Measurements from ENCODE around the gene TOMM40L.

The TOMM40L gene

DNA sequence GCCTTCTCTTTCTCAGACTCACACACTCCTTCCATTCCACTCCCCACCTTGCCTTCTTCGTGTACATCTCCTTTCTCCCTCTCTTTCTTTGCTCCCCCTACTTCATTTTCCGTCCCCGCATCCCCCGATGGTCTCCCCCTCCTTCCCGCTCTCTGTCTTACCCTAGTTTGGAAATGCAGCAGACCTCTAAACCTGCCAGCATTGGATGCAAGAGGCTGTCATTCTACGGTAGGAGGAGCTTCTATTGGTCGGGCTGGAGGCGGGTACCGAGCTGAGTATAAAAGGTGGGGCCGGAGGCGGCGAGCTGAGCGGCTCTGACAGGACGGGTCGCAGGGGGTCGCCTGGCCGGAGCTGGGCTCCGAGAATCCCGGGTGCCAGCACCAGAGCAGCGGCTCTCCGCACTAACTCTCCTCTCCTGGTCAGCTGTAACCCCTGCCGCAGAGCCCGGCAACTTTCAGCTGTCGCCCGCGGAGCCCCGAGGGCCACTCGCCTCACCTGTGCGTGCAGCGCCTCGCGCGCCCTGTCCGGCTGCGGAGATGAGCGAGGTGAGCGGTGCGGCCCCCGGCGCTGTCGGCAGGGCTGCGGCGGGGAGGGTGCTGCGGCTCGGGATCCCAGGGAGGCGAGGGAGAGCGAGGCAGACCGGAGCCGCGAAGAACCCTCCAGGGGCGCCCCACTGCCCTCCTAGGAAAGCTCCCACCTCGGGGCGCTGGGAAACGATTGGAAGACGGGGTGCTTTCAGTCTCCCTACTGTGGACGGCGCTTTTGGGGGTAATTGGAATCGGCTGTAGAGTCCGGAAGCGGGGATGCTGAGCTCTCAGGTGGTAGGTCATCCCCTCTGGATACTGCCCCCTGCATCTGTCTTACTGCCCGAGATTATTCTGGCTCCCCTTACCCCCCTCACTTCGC is 32.8 kb downstream of the TOMM40L start, which contains the start of gene PCP4L1:
PCP4L1 (plus strand) TSS at position 307 of the 906 bp plus-strand sequence; CDS start at position 537, 230 bp downstream.
- no peak for DNase-seq

DNA sequence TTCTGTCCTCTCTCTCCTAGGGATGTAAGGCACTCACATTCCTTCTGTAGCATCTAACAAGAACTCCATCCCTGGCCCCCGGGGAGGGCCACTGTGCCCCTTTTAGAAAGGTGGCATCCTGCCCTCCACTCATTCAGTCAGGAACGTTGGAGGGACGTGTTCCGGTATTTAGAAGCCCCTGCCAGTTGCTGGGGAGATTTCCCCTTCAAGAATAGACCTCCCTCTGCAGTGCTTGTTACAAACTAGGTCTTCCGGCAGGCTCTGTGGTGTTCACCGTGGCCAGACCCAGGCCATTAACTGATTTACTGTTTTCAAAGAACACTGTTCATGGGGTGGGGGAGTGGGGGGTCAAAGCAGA is 33.5 kb downstream of the TOMM40L start:
- DNase-seq, result no peak

DNA sequence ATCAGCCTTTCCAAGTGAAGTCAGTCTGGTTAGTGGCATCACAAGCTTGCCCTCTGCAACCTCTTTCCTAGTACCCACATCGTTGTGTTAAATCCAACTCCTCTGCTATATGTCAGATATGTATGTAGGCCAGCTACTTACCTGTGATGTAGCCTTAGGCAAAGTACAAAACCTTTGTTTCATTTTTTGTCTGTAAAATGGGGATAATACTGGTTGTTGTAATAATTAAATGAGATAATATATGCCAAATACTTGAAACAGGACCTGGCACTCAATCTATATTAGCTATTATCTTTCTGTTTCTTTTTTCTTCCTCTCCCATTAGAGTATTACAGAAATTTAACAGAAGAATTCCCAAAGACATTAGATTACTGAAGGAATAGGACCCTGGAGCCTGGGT is 33.9 kb downstream of the TOMM40L start:
- DNase-seq, result no peak

DNA sequence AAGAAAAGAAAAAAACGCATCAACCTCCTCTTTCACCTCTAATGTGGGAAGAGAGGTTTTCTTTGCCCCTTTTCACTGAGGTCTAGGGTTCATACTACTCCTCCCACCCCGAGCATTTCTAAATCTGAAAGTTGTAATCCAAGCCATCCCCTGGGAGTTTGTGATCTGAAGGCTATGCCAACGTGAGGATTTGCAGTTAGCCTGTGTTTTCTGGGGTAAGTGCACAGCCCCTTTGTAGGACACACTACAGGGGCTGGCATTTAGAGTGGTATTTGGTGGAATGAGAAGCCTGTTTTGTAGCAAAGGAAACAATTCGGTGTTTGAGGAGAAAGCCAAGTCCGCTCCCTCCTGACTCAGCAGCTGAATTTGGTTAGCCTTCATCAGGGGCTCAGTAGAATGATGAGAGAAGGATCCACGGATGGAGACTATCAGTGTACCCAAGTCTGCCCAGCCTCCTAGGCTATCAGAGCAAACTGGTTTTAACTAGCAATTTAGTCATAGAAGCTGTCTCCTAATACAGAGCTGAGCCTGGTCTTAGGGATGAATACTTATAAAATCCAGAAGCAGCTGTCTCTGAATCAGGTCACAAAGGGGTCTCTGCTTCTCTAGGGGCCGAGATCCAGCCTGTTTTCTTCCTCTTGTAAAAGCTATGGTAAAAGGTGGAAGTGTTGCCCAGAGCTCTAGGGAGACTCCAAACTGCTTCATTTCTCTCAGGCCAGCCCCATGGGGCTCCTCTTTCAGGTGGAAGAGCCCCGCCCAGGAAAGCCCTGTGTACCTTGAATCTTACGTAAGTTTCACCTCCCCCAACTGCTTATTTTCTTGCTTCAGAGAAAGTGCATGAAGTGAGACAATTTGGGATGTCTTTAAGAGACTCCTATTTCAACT is 34.8 kb downstream of the TOMM40L start:
- DNase-seq, result no peak

DNA sequence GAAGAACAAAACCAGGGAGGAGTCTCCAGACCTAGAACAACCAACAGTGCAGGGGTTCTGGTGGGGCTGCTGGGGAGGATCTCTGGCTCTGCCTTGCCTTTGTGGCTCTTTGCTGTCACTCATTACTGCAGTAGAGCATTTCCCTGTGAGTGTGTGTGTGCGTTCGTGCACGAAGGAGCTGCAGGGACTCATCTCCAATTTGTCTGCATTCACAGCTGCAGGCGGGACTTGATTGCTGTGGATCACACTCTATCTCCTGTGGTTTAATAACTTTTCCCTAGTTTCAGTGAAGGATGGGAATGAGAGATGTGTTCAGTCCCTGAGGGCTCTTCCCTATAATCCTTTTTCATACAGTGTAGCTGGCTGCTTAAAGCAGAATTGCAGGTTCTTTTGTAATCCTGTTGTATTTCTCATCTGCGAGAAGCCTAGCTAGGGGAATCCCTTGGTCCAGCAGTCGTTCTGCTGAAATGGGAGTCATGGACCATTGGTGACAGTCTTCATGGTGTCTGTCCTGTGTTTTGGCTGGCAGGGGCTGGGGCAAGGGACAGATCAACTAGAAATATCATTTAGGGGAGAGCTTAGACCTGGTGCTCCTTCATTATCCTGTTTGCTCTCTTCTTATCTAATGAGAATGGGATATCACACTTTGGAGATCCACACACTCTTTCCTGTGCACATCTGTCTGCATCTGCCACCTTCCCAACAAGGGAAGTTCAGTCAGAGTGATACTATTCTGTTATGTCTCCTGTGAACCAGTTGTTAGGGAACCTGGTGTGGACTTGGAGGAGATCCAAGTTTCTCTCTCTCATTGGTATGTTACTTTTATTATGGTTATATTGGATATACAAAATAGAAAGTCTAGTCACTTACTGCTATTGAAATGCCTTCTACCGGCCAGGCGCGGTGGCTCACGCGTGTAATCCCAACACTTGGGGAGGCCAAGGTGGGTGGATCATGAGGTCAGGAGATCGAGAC is 35.7 kb downstream of the TOMM40L start:
- DNase-seq, result no peak

GRCh38 chr1:161265305-161265704 is 39.4 kb downstream of the TOMM40L start:
- no peak for DNase-seq

DNA sequence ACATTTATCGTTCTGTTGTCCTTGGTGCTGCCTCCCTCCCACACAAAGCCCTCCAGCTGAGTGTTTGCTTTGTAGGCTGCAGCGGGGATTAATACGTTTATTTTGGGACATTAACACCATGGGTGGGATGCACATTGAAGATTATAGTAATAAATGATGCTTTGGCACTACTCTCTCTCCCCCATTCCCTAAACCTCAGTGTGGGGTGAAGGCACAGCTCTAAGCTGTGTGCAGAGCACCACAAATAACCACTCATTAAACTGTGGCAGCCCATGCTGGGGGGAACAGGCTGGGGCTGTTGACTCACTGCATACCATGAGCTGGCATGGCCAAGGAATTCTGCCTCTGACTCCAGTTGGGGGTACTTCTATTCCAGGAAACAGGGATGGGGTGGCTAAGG is 40.3 kb downstream of the TOMM40L start:
- DNase-seq, result no peak

GRCh38 chr1:161266836-161267235 is 41.0 kb downstream of the TOMM40L start:
- DNase-seq, result no peak

GRCh38 chr1:161267321-161267720 is 41.5 kb downstream of the TOMM40L start:
- no peak for DNase-seq

DNA sequence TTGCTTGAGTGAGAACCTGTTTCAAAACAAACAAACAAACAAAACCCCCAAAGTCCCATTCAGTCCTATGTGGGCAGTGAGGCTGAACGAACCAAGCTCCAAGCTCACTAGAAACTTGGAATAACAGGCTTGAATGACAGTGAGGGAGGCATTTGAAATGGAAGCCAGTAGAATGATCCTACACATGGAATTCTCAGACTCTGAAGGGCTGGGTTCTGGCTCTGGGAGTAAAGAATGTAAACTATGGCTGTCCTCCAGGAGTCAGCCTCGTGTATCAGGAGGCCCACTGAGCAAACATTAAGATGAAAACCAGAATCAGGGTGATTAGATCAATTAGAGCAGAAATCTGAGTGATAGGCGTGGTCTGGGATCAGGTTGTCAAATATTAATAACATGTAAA is 47.5 kb downstream of the TOMM40L start:
- DNase-seq, result no peak

DNA sequence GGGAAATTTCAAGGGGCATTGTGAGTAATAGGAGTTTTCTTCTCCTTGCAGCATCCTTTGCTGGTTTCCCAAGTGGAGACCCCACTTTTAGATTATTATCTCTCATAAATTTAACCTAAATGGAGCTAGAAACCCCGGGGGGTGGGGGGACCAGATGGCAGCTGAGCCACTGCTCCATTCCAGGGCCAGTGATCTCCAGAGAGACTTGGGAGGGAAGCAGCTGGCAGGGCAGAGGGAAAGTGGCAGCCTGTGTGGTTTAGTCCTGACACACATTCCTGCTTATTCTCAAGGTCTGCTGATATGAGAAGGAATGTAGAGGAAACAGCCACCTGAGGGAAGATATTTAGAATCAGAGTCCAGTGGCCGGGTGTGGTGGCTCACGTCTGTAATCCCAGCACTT is 49.0 kb downstream of the TOMM40L start:
- DNase-seq, result no peak
